ENCODE data around the gene DECR2.

The DECR2 gene

GRCh38 chr16:401468-402348 lies at the start of gene DECR2 (continued):
- TF ChIP-seq ZNF510 (tag by site-specific recombination; IDR thresholded peaks at IDR 0.05; ENCODE audit: insufficient replicate concordance), result no peak
- 0 out of 2 replicates have a peak, but pooled peaks have one; percentile 39 for TF ChIP-seq ZNF148 (tag by site-specific recombination; IDR thresholded peaks at IDR 0.05; ENCODE audit: borderline replicate concordance)
- no peak for TF ChIP-seq SP3 (tag by site-specific recombination; IDR thresholded peaks at IDR 0.05)
- TF ChIP-seq SP2 (tag by site-specific recombination; IDR thresholded peaks at IDR 0.05), result peak; percentile 32
- no peak for TF ChIP-seq ZNF133 (tag by site-specific recombination; IDR thresholded peaks at IDR 0.05)
- TF ChIP-seq ZNF664 (tag by site-specific recombination; IDR thresholded peaks at IDR 0.05), result no peak
- TF ChIP-seq ZBTB21 (tag by site-specific recombination; IDR thresholded peaks at IDR 0.05), result no peak
- no peak for TF ChIP-seq ZNF175 (tag by site-specific recombination; IDR thresholded peaks at IDR 0.05)
- TF ChIP-seq ZNF530 (tag by site-specific recombination; IDR thresholded peaks at IDR 0.05; ENCODE audit: low read depth), result no peak
- no peak; the same call in 1 of the 2 replicates for TF ChIP-seq ZNF157 (tag by site-specific recombination; IDR thresholded peaks at IDR 0.05)
- peak; percentile 17; the same call in 1 of the 2 replicates for TF ChIP-seq IKZF3 (tag by site-specific recombination; IDR thresholded peaks at IDR 0.05)
- TF ChIP-seq ZBTB17 (tag by site-specific recombination; IDR thresholded peaks at IDR 0.05), result peak; percentile 92
- peak; percentile 71 for TF ChIP-seq PATZ1 (tag by site-specific recombination; IDR thresholded peaks at IDR 0.05)
- no peak for TF ChIP-seq ZNF292 (tag by site-specific recombination; IDR thresholded peaks at IDR 0.05; ENCODE audit: borderline replicate concordance, low read depth)
- peak; percentile 71; the same call in 1 of the 2 replicates for TF ChIP-seq BCL11B (tag by site-specific recombination; IDR thresholded peaks at IDR 0.05; ENCODE audit: low read depth)
- TF ChIP-seq OVOL3 (tag by site-specific recombination; IDR thresholded peaks at IDR 0.05), result 0 out of 2 replicates have a peak, but pooled peaks have one; percentile 43
- peak; percentile 93 for TF ChIP-seq ZBTB20 (tag by site-specific recombination; IDR thresholded peaks at IDR 0.05)
- TF ChIP-seq ZNF112 (tag by site-specific recombination; IDR thresholded peaks at IDR 0.05), result no peak
- no peak for TF ChIP-seq ATF2 (tag by site-specific recombination; IDR thresholded peaks at IDR 0.05; ENCODE audit: low read depth)
- TF ChIP-seq ZNF37A (tag by site-specific recombination; IDR thresholded peaks at IDR 0.05), result no peak
- no peak for TF ChIP-seq ZNF121 (tag by site-specific recombination; IDR thresholded peaks at IDR 0.05)
- TF ChIP-seq ZNF211 (tag by site-specific recombination; IDR thresholded peaks at IDR 0.05; ENCODE audit: low read depth), result no peak
- TF ChIP-seq ZNF701 (tag by site-specific recombination; IDR thresholded peaks at IDR 0.05), result no peak
- no peak for TF ChIP-seq SALL2 (tag by site-specific recombination; IDR thresholded peaks at IDR 0.05; ENCODE audit: borderline replicate concordance)
- no peak for TF ChIP-seq ZNF549 (tag by site-specific recombination; IDR thresholded peaks at IDR 0.05)
- no peak for TF ChIP-seq ZNF830 (tag by site-specific recombination; IDR thresholded peaks at IDR 0.05; ENCODE audit: low read depth)
- TF ChIP-seq ZNF571 (tag by site-specific recombination; IDR thresholded peaks at IDR 0.05), result no peak
- TF ChIP-seq ZNF398 (tag by site-specific recombination; IDR thresholded peaks at IDR 0.05), result peak; percentile 79
- no peak for TF ChIP-seq OSR2 (tag by site-specific recombination; IDR thresholded peaks at IDR 0.05)
- no peak for TF ChIP-seq ZSCAN23 (tag by site-specific recombination; IDR thresholded peaks at IDR 0.05)
- no peak for TF ChIP-seq ZNF23 (tag by site-specific recombination; IDR thresholded peaks at IDR 0.05; ENCODE audit: borderline replicate concordance)
- no peak for TF ChIP-seq HOXD13 (CRISPR knock-in tag; IDR thresholded peaks at IDR 0.05; ENCODE audit: borderline replicate concordance)
- TF ChIP-seq ZNF654 (tag by site-specific recombination; IDR thresholded peaks at IDR 0.05; ENCODE audit: low read depth), result no peak; the same call in 1 of the 2 replicates
- no peak for TF ChIP-seq ZNF658 (tag by site-specific recombination; IDR thresholded peaks at IDR 0.05)
